CD4-positive, CD25-positive, alpha-beta regulatory T cell (primary cell): ENCODE measurements around the gene PCBP3. TPM values are rescaled to one million over a fixed set of nuclear protein-coding genes. Genes with fewer than 3 reads are reported as not detected.
A peak's percentile ranks its signal among the peaks of the same experiment; 100 is the strongest.

Experiments used
- ATAC-seq, 2 donors: fragments of 150-1000 bp; cut with Tn5 transposase; one replicate each; pipeline ENCODE4 v1.10.0; 2021; ENCODE audit warnings: low read depth in 2 of 2, moderate number of reproducible peaks in 2 of 2, moderate library complexity in 1 of 2
- DNase-seq, 3 donors: peaks; one replicate each; pipeline versions ENCODE4 v3.0.0 to v3.0.0-alpha.2; 2012 to 2022; ENCODE audit warnings: mixed read lengths in 1 of 3
- H3K27ac ChIP-seq: one replicate; pipeline ENCODE4 v1.7.0; 2013; ENCODE audit warnings: mild to moderate bottlenecking, low read length; ENCODE audit not compliant: insufficient read depth, poor library complexity, severe bottlenecking
- H3K27me3 ChIP-seq: one replicate; pipeline ENCODE4 v1.7.0; 2013; ENCODE audit warnings: low read length; ENCODE audit not compliant: control insufficient read depth, insufficient read depth
- H3K36me3 ChIP-seq: one replicate; pipeline ENCODE4 v1.7.0; 2013; ENCODE audit warnings: mild to moderate bottlenecking, low read length, moderate library complexity; ENCODE audit not compliant: control insufficient read depth, insufficient read depth
- H3K4me1 ChIP-seq: 2 replicates; pipeline ENCODE4 v1.7.0; 2013; ENCODE audit warnings: mild to moderate bottlenecking, low read length; ENCODE audit not compliant: insufficient read depth, control insufficient read depth, poor library complexity, severe bottlenecking
- H3K4me3 ChIP-seq: one replicate; pipeline ENCODE4 v1.7.0; 2013; ENCODE audit warnings: low read depth, mild to moderate bottlenecking, low read length, moderate library complexity
- H3K9me3 ChIP-seq, 2 experiments: 1 replicate in 1 of 2; 2 replicates in 1 of 2; pipeline ENCODE4 v1.7.0; 2013; ENCODE audit warnings: low read length in 2 of 2, mild to moderate bottlenecking in 1 of 2, moderate library complexity in 1 of 2; ENCODE audit not compliant: control insufficient read depth in 2 of 2
- H3K27ac Mint-ChIP-seq, 3 donors: one replicate each; pipeline ENCODE4 v1.8.0; 2020 to 2022; ENCODE audit warnings: mild to moderate bottlenecking in 3 of 3, mixed read lengths in 3 of 3, moderate library complexity in 2 of 3
- H3K27me3 Mint-ChIP-seq: one replicate; pipeline ENCODE4 v1.8.0; 2022; ENCODE audit warnings: mild to moderate bottlenecking, mixed read lengths
- H3K36me3 Mint-ChIP-seq: one replicate; pipeline ENCODE4 v1.8.0; 2020; ENCODE audit warnings: mixed read lengths
- H3K4me1 Mint-ChIP-seq, 4 donors: one replicate each; pipeline ENCODE4 v1.8.0; 2020 to 2022; ENCODE audit warnings: mixed read lengths in 4 of 4, mild to moderate bottlenecking in 1 of 4
- H3K4me3 Mint-ChIP-seq, 4 donors: one replicate each; pipeline ENCODE4 v1.8.0; 2020 to 2022; ENCODE audit warnings: mild to moderate bottlenecking in 4 of 4, mixed read lengths in 4 of 4, moderate library complexity in 3 of 4
- H3K9me3 Mint-ChIP-seq, 7 donors: one replicate each; pipeline ENCODE4 v1.8.0; 2020 to 2022; ENCODE audit warnings: mixed read lengths in 7 of 7, mild to moderate bottlenecking in 3 of 7, moderate library complexity in 2 of 7
- polyA plus RNA-seq, 4 donors: library from polyadenylated mRNA; unstranded; fragments of 300-500 nt; fragmentation: Illumina TruSeq; gene quantifications; one replicate each; pipeline ENCODE4 v1.2.3, GENCODE V29; 2021
- total RNA-seq: library from RNA; stranded (reverse); gene quantifications from one replicate; pipeline ENCODE4 v1.2.3, GENCODE V29; 2022

Gene PCBP3
- total and polyA plus RNA-seq, 5 donors from 2014 or later: 0.72 to 5.3 (median 2.3) TPM

DNA sequence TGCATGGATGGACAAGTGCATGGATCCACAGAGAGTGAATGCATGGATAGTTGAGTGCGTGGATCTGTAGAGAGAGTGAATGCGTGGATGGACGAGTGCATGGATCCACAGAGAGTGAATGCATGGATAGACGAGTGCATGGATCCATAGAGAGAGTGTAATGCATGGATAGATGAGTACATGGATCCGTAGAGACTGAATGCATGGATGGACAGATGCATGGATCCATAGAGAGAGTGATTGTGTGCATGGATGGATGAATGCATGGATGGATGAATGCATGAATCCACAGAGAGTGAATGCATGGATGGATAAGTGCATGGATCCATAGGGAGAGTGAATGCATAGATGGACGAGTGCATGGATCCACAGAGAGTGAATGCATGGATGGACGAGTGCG lies 153.8 kb downstream of the PCBP3 start:
- H3K9me3 Mint-ChIP-seq: no peaks in the 10 kb centered on the region
- H3K4me3 Mint-ChIP-seq: no peak overlapping the region
- no peak overlapping the region for H3K27ac Mint-ChIP-seq
- no peak for ATAC-seq
- Histone ChIP-seq H3K27me3 (no peaks in the 10 kb centered on the region), H3K4me1 (no peaks in the 10 kb centered on the region), H3K4me3 (no peak overlapping the region), H3K36me3 (no peaks in the 10 kb centered on the region), H3K27ac (no peak overlapping the region), H3K9me3 (no peaks in the 10 kb centered on the region)
- H3K27me3 Mint-ChIP-seq: no peaks in the 10 kb centered on the region
- no peaks in the 10 kb centered on the region for H3K36me3 Mint-ChIP-seq
- no peak for DNase-seq
- no peaks in the 10 kb centered on the region for H3K4me1 Mint-ChIP-seq

DNA sequence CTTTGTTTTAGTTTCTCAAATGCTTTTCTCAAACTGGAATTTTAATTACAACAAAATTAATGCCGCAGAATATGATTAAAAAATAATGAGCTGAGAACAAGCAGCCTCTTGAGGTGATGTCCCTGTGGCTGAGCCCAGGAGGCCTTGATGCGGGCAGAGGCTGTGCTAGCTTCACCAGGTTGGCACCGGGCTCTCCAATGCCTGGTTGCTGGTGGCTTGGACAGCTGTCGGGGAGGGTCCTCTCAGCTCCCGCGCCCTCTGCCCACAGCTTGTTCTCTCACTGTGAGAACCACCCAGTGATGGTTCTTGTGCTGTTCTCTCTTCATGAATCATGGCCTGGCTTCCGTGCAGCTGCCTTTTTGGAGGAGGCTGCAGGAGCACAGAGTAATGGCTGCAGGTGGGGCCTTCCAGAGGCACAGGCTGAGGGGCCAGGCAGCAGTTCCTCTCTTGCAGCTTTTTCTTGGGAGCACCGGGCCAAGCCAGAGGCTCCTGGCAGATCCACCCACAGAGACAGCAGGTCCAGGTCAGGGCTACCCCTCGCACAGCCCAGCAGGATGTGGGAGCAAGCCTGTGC lies 156.3 kb downstream of the PCBP3 start:
- H3K4me3 Mint-ChIP-seq: no peak overlapping the region
- Histone ChIP-seq H3K4me1 (no peaks in the 10 kb centered on the region), H3K4me3 (no peak overlapping the region), H3K9me3 (no peaks in the 10 kb centered on the region), H3K27ac (no peak overlapping the region), H3K36me3 (no peaks in the 10 kb centered on the region), H3K27me3 (no peaks in the 10 kb centered on the region)
- no peaks in the 10 kb centered on the region for H3K27me3 Mint-ChIP-seq
- H3K4me1 Mint-ChIP-seq: no peaks in the 10 kb centered on the region
- ATAC-seq (no peak), DNase-seq (no peak)
- no peaks in the 10 kb centered on the region for H3K36me3 Mint-ChIP-seq
- no peaks in the 10 kb centered on the region for H3K9me3 Mint-ChIP-seq
- H3K27ac Mint-ChIP-seq: no peak overlapping the region

DNA sequence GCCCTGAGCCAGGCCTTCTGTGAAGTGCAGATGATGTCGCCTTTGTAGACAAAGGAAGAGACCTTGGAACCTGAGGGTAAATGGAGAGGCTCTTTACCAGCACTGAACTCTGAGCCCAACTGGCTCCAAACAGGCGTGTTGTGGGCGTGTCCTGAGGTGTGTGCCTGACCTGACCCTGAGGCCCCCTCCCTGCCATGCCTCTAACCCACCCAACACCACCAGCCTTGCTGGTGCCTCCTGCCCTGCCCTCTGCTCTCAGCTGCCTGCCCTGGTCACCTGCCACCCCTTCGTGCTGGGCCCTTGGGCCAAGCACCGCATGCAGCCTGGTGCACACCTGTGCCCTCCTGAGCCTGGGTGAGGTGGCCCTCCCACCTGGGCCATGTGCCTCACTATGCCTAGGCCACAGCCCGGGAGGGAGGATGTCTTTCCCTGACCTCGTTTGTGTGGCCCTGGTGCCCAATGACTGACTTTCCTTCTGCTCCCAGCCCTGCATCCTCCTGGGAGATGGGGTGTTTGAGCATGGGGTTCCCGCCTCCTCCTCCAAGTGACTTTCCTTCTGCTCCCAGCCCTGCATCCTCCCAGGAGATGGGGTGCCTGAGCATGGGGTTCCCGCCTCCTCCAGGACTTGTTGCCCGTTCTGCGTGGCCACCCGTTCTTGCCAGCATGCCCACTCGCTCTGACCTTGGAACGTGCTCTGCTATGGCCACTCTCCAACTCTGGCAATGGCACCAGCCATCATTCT lies 157.0 kb downstream of the PCBP3 start:
- no peaks in the 10 kb centered on the region for H3K9me3 Mint-ChIP-seq
- no peaks in the 10 kb centered on the region for H3K9me3 ChIP-seq
- no peak overlapping the region for H3K27ac Mint-ChIP-seq
- no peak overlapping the region for H3K27ac ChIP-seq
- H3K4me3 Mint-ChIP-seq: no peak overlapping the region
- H3K4me1 Mint-ChIP-seq: no peaks in the 10 kb centered on the region
- ATAC-seq (no peak), DNase-seq (no peak)
- H3K4me3 ChIP-seq: no peak overlapping the region
- no peaks in the 10 kb centered on the region for H3K27me3 Mint-ChIP-seq
- H3K36me3 Mint-ChIP-seq: no peaks in the 10 kb centered on the region
- H3K4me1 ChIP-seq: no peaks in the 10 kb centered on the region
- no peaks in the 10 kb centered on the region for H3K36me3 ChIP-seq
- H3K27me3 ChIP-seq: no peaks in the 10 kb centered on the region

DNA sequence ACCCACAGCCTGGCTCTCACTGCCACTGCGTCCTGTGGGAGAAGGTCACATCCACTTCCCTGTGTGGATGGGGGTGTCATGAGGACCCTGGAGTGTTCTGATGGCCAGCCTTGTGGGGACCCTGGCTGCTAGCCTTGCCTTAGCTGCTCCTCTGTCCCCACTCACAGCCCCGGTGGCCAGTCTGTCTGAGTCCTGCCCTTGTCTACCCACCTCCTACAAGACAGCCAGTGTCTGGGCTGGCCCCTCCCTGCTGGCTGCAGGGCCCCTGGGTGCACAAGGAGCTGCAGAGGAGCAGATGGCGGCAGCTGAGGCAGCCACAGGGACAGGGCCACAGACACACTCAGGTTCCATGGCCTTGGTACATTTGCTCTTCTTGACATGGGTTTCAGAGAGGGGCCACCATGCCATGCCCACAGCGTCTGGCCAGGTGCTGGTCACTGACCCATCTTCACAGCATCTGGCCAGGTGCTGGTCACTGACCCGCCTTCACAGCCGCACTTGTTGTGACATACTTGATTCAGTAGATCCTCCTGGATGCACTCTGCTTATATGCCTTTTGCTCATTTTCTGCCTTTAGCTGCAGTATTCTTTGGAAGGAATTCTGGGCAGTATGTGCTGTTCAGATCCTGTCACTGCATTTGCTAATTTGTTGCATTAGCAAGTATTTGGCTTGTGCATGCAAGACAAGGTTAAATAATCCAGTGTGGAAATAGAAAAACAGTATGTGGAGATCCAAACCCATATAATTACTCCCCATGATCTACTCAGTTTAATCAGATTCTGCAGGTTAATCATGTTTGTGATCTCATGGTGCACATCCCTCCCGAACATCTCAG lies 157.8 kb downstream of the PCBP3 start:
- no peaks in the 10 kb centered on the region for H3K27me3 Mint-ChIP-seq
- no peak overlapping the region for H3K4me3 Mint-ChIP-seq
- Histone ChIP-seq H3K36me3 (no peaks in the 10 kb centered on the region), H3K4me1 (no peaks in the 10 kb centered on the region), H3K4me3 (no peak overlapping the region), H3K9me3 (no peaks in the 10 kb centered on the region), H3K27ac (no peak overlapping the region), H3K27me3 (no peaks in the 10 kb centered on the region)
- no peaks in the 10 kb centered on the region for H3K9me3 Mint-ChIP-seq
- no peaks in the 10 kb centered on the region for H3K36me3 Mint-ChIP-seq
- no peak for DNase-seq
- no peak for ATAC-seq
- no peaks in the 10 kb centered on the region for H3K4me1 Mint-ChIP-seq
- peak overlapping the region in 1 of 3 donors; percentile 6 for H3K27ac Mint-ChIP-seq

DNA sequence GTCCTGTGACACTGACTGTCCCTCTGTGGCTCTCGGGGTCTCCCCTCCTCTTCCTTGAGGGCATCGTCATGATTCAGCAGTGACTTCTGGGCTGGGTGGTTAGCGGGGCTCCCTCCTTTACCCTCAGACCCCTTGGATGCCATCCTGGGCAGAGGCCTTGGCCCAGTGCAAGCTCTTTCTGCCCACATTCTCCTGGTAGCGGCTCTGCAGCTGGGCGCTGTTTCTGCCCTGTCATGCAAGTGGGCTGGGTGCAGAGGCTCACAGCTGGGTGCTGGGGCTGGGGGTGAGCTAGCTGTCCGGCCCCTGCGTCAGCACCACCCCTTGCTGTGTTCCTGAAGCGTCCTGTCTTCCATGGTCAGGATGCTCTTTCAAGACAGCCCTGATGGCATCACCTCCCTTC lies 158.5 kb downstream of the PCBP3 start:
- ATAC-seq: no peak
- no peaks in the 10 kb centered on the region for H3K4me1 Mint-ChIP-seq
- no peaks in the 10 kb centered on the region for H3K36me3 Mint-ChIP-seq

DNA sequence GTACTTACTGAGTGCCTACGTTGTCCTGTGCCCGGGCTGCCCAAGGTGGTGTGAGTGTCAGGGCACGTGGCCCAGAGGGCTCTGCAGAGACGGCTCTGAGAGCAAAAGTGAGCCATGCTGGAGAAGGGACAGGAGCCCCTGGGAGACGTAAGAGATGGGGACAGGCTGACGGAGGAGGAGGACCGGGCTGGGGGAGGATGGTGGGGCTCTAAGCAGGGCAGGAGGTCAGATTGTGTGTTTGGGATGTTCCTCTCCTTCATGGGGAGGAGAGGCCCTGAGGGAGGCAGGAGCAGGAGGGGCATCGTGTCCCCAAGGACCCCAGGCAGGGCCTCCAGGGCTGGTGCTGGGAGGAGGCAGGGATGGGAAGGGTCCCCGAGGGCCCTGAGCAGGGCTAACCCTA lies 158.9 kb downstream of the PCBP3 start:
- Mint-ChIP-seq H3K36me3 (no peaks in the 10 kb centered on the region), H3K4me3 (no peak overlapping the region), H3K27ac (no peak overlapping the region), H3K27me3 (peaks cover 4% of the 10 kb centered on the region), H3K4me1 (no peaks in the 10 kb centered on the region), H3K9me3 (peaks cover 0 to 2% (median 0%) of the 10 kb centered on the region in 7 donors)
- DNase-seq (no peak), ATAC-seq (no peak)
- no peaks in the 10 kb centered on the region for H3K4me1 ChIP-seq
- no peaks in the 10 kb centered on the region for H3K9me3 ChIP-seq
- H3K27me3 ChIP-seq: no peaks in the 10 kb centered on the region
- H3K4me3 ChIP-seq: no peak overlapping the region
- no peak overlapping the region for H3K27ac ChIP-seq
- no peaks in the 10 kb centered on the region for H3K36me3 ChIP-seq

More for the DNA sequence above, 158.5 kb downstream of the PCBP3 start:
- H3K36me3 ChIP-seq: no peaks in the 10 kb centered on the region
- no peak overlapping the region for H3K4me3 Mint-ChIP-seq
- no peak overlapping the region for H3K27ac Mint-ChIP-seq
- DNase-seq: no peak
- H3K4me1 ChIP-seq: no peaks in the 10 kb centered on the region
- no peak overlapping the region for H3K4me3 ChIP-seq
- H3K27me3 ChIP-seq: no peaks in the 10 kb centered on the region
- no peaks in the 10 kb centered on the region for H3K9me3 Mint-ChIP-seq
- no peaks in the 10 kb centered on the region for H3K9me3 ChIP-seq
- H3K27ac ChIP-seq: no peak overlapping the region
- H3K27me3 Mint-ChIP-seq: no peaks in the 10 kb centered on the region

DNA sequence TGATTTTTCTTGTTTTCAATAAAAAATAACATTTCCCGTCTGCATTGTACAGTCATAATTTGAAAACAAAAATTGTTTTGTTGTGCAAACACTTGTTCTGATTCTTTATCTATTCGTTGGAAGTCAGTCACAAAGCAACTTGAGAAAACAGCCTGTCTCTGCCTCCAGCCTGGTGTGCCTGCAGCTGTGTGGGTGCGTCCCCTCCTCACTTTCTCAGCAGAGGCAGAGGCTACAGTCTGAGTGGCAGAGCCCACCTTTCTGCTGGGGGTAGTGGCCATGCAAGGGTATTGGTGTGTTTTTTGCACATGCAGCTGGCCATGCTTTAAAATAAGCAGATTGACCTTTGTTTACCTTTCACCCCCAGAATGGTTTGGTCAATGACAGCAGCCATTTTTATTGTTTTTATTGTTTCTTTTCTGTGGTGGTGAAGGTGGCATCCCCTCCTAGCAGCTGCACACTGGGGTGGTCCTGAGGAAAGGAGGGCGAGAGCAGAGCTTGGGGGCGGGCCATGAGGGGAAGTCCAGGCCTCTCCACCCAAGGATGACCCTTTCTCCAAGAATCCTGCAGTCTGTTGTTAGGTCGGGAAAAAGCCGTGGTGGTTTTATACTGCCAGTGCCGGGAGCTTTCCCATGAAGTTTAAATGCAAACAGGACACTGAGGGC lies 159.6 kb downstream of the PCBP3 start:
- no peak overlapping the region for H3K27ac ChIP-seq
- Mint-ChIP-seq H3K9me3 (peaks cover 0 to 2% (median 0%) of the 10 kb centered on the region in 7 donors), H3K4me1 (no peaks in the 10 kb centered on the region), H3K4me3 (no peak overlapping the region), H3K27ac (no peak overlapping the region), H3K36me3 (no peaks in the 10 kb centered on the region), H3K27me3 (peaks cover 10% of the 10 kb centered on the region)
- ATAC-seq: no peak
- no peaks in the 10 kb centered on the region for H3K9me3 ChIP-seq
- DNase-seq: no peak
- H3K4me3 ChIP-seq: no peak overlapping the region
- no peaks in the 10 kb centered on the region for H3K4me1 ChIP-seq
- no peaks in the 10 kb centered on the region for H3K36me3 ChIP-seq
- H3K27me3 ChIP-seq: no peaks in the 10 kb centered on the region
